GM23338 (cell line): Measurements from ENCODE around the gene LRRC17. TPM values are rescaled to one million over a fixed set of nuclear protein-coding genes. Genes with fewer than 3 reads are reported as not detected.

Experiments
- ATAC-seq: fragments of 200-7000 bp; cut with Tn5 transposase; 3 replicates; pipeline ENCODE4 v1.9.1; 2020
- DNase-seq: peaks from one replicate; pipeline ENCODE4 v3.0.0-alpha.2; 2015; ENCODE audit warnings: low spot score
- H2AFZ ChIP-seq: fragments of 200-600 bp; sonication (generic); 2 replicates; pipeline ENCODE4 v1.8.0; 2016; ENCODE audit warnings: antibody characterized with exemption, mild to moderate bottlenecking, moderate library complexity
- H3F3A ChIP-seq: fragments of 200-600 bp; sonication (generic); replicated peaks from 2 replicates; pipeline ENCODE4 v1.8.0; 2017; ENCODE audit warnings: antibody characterized with exemption, mixed run types, low read depth
- H3K27ac ChIP-seq: fragments of 200-600 bp; sonication (generic); 2 replicates; pipeline ENCODE4 v1.6.1; 2016; ENCODE audit warnings: low read depth
- H3K27me3 ChIP-seq: fragments of 200-600 bp; sonication (generic); 2 replicates; pipeline ENCODE4 v1.8.0; 2016; ENCODE audit warnings: mild to moderate bottlenecking, mixed run types, moderate library complexity; ENCODE audit not compliant: insufficient read depth
- H3K36me3 ChIP-seq: fragments of 200-600 bp; sonication (generic); 2 replicates; pipeline ENCODE4 v1.8.0; 2016; ENCODE audit warnings: mild to moderate bottlenecking; ENCODE audit not compliant: insufficient read depth
- H3K4me1 ChIP-seq: fragments of 200-600 bp; sonication (generic); 2 replicates; pipeline ENCODE4 v1.8.0; 2016; ENCODE audit warnings: mild to moderate bottlenecking, moderate library complexity; ENCODE audit not compliant: insufficient read depth
- H3K4me2 ChIP-seq: fragments of 200-600 bp; sonication (generic); 2 replicates; pipeline ENCODE4 v1.7.1; 2017; ENCODE audit warnings: mixed run types
- H3K4me3 ChIP-seq: fragments of 200-600 bp; sonication (generic); 2 replicates; pipeline ENCODE4 v1.6.1; 2016; ENCODE audit warnings: mixed run types
- H3K79me2 ChIP-seq: fragments of 200-600 bp; sonication (generic); replicated peaks from 2 replicates; pipeline ENCODE4 v1.8.0; 2017; ENCODE audit warnings: mild to moderate bottlenecking; ENCODE audit not compliant: insufficient read depth
- H3K9me2 ChIP-seq: fragments of 200-600 bp; sonication (generic); 2 replicates; pipeline ENCODE4 v1.8.0; 2017; ENCODE audit not compliant: insufficient read depth
- H4K20me1 ChIP-seq: fragments of 200-600 bp; sonication (generic); replicated peaks from 2 replicates; pipeline ENCODE4 v1.8.0; 2017; ENCODE audit warnings: mild to moderate bottlenecking; ENCODE audit not compliant: insufficient read depth
- H3K27ac Mint-ChIP-seq: 2 replicates; pipeline ENCODE4 v1.8.0; 2020; ENCODE audit warnings: inconsistent platforms, mild to moderate bottlenecking, moderate library complexity, mixed read lengths
- H3K27me3 Mint-ChIP-seq: 3 replicates; pipeline ENCODE4 v1.8.0; 2022; ENCODE audit warnings: low read depth, mild to moderate bottlenecking, moderate library complexity, mixed read lengths, inconsistent platforms; ENCODE audit not compliant: insufficient read depth, poor library complexity
- H3K36me3 Mint-ChIP-seq: 3 replicates; pipeline ENCODE4 v1.8.0; 2021; ENCODE audit warnings: low read depth, mild to moderate bottlenecking, inconsistent platforms, moderate library complexity, mixed read lengths
- H3K4me1 Mint-ChIP-seq: 3 replicates; pipeline ENCODE4 v1.8.0; 2020; ENCODE audit warnings: mild to moderate bottlenecking, inconsistent platforms, mixed read lengths
- H3K4me3 Mint-ChIP-seq: 3 replicates; pipeline ENCODE4 v1.8.0; 2021; ENCODE audit warnings: moderate library complexity, mild to moderate bottlenecking, inconsistent platforms, mixed read lengths
- H3K9me3 Mint-ChIP-seq: 3 replicates; pipeline ENCODE4 v1.8.0; 2020; ENCODE audit warnings: moderate library complexity, mild to moderate bottlenecking, inconsistent platforms, mixed read lengths
- CREB1 ChIP-seq: fragments of 250-450 bp; sonication (Bioruptor Pico); IDR thresholded peaks from 2 replicates; pipeline ENCODE4 v1.5.0; 2020; ENCODE audit warnings: low read depth, mild to moderate bottlenecking, moderate library complexity
- ETS1 ChIP-seq: IDR thresholded peaks from 2 replicates; pipeline ENCODE4 v1.6.1; 2016; ENCODE audit warnings: antibody characterized with exemption
- EZH2 ChIP-seq: fragments of 200-600 bp; sonication (generic); IDR thresholded peaks from one replicate; pipeline ENCODE4 v1.8.0; 2017; ENCODE audit warnings: antibody characterized with exemption, mild to moderate bottlenecking, low read depth; ENCODE audit not compliant: unreplicated experiment
- EZH2phosphoT487 ChIP-seq: fragments of 200-600 bp; sonication (generic); IDR thresholded peaks from one replicate; pipeline ENCODE4 v1.8.1; 2018; ENCODE audit warnings: antibody characterized with exemption; ENCODE audit not compliant: unreplicated experiment
- JUNB ChIP-seq: IDR thresholded peaks from one replicate; pipeline ENCODE4 v1.6.1; 2016; ENCODE audit warnings: antibody characterized with exemption; ENCODE audit not compliant: unreplicated experiment
- NANOG ChIP-seq: IDR thresholded peaks from 2 replicates; pipeline ENCODE4 v1.6.1; 2016; ENCODE audit warnings: antibody characterized with exemption, borderline replicate concordance
- POLR2AphosphoS5 ChIP-seq: IDR thresholded peaks from 2 replicates; pipeline ENCODE4 v1.6.1; 2016; ENCODE audit warnings: antibody characterized with exemption, low read depth
- REST ChIP-seq: IDR thresholded peaks from one replicate; pipeline ENCODE4 v1.6.1; 2018; ENCODE audit warnings: antibody characterized with exemption; ENCODE audit not compliant: unreplicated experiment
- STAT1 ChIP-seq: IDR thresholded peaks from one replicate; pipeline ENCODE4 v1.6.1; 2016; ENCODE audit warnings: antibody characterized with exemption; ENCODE audit not compliant: unreplicated experiment
- ZNF114 ChIP-seq: fragments of 250-450 bp; sonication (Bioruptor Pico); IDR thresholded peaks from 2 replicates; pipeline ENCODE4 v1.5.0; 2020; ENCODE audit warnings: mild to moderate bottlenecking, moderate library complexity
- ZNF331 ChIP-seq: fragments of 250-450 bp; sonication (Bioruptor Pico); IDR thresholded peaks from 2 replicates; pipeline ENCODE4 v1.5.0; 2020; ENCODE audit warnings: low read depth, mild to moderate bottlenecking, moderate library complexity
- ZNF462 ChIP-seq: fragments of 250-450 bp; sonication (Bioruptor Pico); IDR thresholded peaks from 2 replicates; pipeline ENCODE4 v1.5.0; 2020; ENCODE audit warnings: mild to moderate bottlenecking, moderate library complexity
- polyA plus RNA-seq: library from polyadenylated mRNA; unstranded; fragments of >200 nt; fragmentation: Nextera tagmentation; extraction: Ambion mirVana; gene quantifications from 2 replicates; pipeline ENCODE4 v1.2.1, GENCODE V29; 2016
- total RNA-seq: library from RNA; depleted of rRNA; stranded (reverse); fragments of >200 nt; shearing (Covaris generic); gene quantifications from 2 replicates; pipeline ENCODE4 v1.2.3, GENCODE V29; 2014
- TF ChIP-seq, protein P1 (sequence below), 2 experiments: fragments of 200-600 bp in 1 of 2; sonication (generic) in 1 of 2; conservative IDR thresholded peaks; 2 replicates each; pipeline versions ENCODE4 v1.5.1 to v1.6.1; 2016 to 2017; ENCODE audit warnings: antibody characterized with exemption in 2 of 2, low read depth in 2 of 2, mild to moderate bottlenecking in 2 of 2, moderate library complexity in 1 of 2

The LRRC17 gene
- total and polyA plus RNA-seq, 2 experiments from 2014 or later: 2.8 to 3.1 TPM

DNA sequence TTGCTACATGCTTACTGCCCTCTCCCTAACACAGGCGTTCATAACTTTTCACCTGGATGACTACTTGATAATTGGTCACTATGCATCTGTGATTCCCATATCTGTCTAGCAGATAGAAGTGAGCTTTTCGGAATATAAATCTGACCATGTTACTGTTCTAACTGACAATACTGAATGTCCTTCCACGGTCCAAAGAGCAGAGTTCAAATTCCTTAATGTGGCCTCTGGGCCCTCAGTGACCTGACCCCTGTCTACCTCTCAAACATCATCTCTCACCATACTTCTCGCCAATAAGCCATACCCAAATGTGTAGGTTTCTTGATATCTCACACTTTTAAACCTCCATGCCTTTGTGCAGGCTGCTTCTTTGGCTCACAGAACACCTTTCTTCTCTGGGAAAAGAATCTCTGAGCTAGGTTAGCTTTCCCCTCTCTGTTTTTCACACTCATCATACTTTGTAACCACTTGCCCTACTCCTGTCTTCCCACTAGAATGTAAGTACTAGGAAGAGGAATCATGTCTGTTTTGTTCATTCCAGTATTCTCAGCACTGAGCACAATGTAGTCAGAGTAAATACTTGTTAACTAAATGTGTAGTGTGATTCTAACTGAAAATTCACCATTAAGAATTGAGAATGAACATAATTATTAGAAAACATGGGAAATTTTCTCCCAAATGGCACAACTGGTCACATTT lies 39.2 kb upstream of the LRRC17 start:
- Histone ChIP-seq H2AFZ (no peak overlapping the region), H3K36me3 (no peaks in the 10 kb centered on the region), H3K79me2 (no peaks in the 10 kb centered on the region), H3K4me1 (no peaks in the 10 kb centered on the region), H4K20me1 (no peaks in the 10 kb centered on the region), H3K27ac (no peak overlapping the region), H3K27me3 (no peaks in the 10 kb centered on the region), H3K4me2 (no peak overlapping the region), H3K9me2 (no peaks in the 10 kb centered on the region; the same call in 1 of the 2 replicates), H3F3A (no peaks in the 10 kb centered on the region), H3K4me3 (no peak overlapping the region)
- Mint-ChIP-seq H3K4me3 (no peak overlapping the region), H3K27ac (no peak overlapping the region), H3K27me3 (no peaks in the 10 kb centered on the region), H3K9me3 (no peaks in the 10 kb centered on the region), H3K36me3 (no peaks in the 10 kb centered on the region; the same call in 2 of the 3 replicates), H3K4me1 (no peaks in the 10 kb centered on the region)
- DNase-seq: no peak
- ATAC-seq: no peak
- no peak for TF ChIP-seq JUNB
- TF ChIP-seq, protein P1, sequence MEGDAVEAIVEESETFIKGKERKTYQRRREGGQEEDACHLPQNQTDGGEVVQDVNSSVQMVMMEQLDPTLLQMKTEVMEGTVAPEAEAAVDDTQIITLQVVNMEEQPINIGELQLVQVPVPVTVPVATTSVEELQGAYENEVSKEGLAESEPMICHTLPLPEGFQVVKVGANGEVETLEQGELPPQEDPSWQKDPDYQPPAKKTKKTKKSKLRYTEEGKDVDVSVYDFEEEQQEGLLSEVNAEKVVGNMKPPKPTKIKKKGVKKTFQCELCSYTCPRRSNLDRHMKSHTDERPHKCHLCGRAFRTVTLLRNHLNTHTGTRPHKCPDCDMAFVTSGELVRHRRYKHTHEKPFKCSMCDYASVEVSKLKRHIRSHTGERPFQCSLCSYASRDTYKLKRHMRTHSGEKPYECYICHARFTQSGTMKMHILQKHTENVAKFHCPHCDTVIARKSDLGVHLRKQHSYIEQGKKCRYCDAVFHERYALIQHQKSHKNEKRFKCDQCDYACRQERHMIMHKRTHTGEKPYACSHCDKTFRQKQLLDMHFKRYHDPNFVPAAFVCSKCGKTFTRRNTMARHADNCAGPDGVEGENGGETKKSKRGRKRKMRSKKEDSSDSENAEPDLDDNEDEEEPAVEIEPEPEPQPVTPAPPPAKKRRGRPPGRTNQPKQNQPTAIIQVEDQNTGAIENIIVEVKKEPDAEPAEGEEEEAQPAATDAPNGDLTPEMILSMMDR (conservative IDR thresholded peaks at IDR 0.05; ENCODE audit: low read depth in 2 of 2): no peak
- TF ChIP-seq EZH2phosphoT487: no peak
- no peak for TF ChIP-seq STAT1
- TF ChIP-seq ETS1: no peak
- no peak for TF ChIP-seq ZNF114 (CRISPR knock-in tag)
- TF ChIP-seq ZNF462: no peak
- TF ChIP-seq ZNF331: no peak
- TF ChIP-seq EZH2: no peak
- TF ChIP-seq NANOG: no peak
- TF ChIP-seq POLR2AphosphoS5: no peak
- TF ChIP-seq CREB1 (CRISPR knock-in tag): no peak
- TF ChIP-seq REST: no peak
